Measurements from ENCODE around the gene KRTAP17-1. TPM values are rescaled to one million over a fixed set of nuclear protein-coding genes. Genes with fewer than 3 reads are reported as not detected.

The KRTAP17-1 gene
- total RNA-seq (2022; extraction: Qiagen RNA extraction) = not detected in 5 replicates

DNA sequence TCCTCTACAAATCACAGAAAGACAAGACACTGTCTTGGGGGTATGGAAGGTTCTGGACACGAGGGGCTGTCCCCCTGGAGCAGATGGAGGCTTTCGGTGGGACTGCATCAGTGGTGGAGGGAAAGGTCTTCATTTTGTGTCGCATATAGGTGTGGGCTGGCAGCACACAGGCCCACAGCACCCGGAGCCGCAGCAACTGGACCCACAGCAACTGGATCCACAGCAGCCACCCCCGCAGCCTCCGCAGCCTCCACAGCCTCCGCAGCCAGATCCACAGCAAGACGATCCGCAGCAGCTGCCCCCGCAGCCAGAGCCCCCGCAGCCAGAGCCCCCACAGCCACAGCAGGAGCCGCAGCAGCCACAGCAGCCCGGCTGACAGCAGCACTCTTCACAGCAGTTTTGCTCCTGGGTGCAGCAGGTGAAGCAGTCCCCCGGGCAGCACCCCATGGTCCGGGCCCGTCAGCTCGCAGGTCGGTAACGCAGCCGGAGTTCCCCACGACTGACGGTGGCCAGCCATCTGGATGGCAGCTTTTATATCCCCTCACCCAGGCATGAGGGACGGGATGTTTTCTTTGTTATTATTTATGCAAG, at the start of gene KRTAP17-1:
TSS of gene KRTAP17-1 (minus strand) at position 507 of the 591 bp plus-strand sequence. CDS start at position 447, 60 bp downstream.

GRCh38 chr17:41350381-41350878, 34.9 kb upstream of the KRTAP17-1 start, which contains the start of gene KRT33A:
TSS of gene KRT33A (minus strand) at chr17:41350828. CDS start at chr17:41350767, 61 bp downstream.

GRCh38 chr17:41308918-41309359, 6.6 kb downstream of the KRTAP17-1 start, which contains the start of gene KRTAP16-1:
TSS of gene KRTAP16-1 (minus strand) at chr17:41309309. CDS start at chr17:41309253, 56 bp downstream.

DNA sequence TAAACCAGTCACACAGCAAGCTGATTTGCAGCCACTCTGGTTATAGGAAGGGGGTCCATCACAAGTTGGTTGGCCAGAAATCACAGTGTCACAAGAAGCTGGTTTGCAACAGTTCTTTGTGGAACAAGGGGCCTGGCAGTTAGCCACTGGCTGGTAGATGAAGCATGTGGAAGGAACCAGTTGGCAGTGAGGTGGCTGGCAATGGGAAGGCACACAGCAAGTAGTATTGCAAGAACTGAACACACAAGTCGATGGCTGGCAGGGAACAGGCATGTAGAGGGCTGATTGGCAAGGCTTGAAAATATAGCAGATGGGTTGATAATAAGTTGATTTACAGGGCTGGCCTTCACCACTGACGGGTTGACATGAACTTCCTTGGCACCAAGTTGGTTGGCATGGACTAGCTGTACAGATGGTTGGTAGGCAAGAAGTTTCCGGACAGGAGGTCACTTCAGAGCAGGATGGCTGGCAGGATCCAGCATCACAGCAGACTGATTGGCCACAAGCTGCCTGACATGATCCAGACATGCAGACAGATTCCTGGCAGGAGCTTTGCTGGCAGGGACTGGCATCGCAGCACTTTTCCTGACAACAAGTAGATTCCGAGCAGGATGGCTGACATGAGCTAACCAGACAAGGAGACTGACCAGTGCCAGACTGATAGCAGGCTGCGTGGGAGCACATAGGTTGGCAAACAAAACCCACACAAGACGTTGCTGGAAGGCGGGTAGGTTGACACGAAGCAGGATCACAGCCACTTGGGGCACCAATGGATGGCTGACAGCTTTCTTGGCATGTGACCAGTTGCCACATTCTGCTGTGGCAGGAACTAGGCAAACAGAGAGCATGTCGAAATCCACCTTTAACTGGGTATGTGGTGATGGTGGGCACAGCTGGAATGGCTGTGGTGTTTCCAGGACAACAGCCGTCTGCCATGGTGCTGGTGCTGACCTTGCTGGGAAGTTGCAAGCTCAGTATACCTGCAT, 13.3 kb downstream of the KRTAP17-1 start, which contains the start of gene KRTAP29-1:
TSS of gene KRTAP29-1 (minus strand) at position 936 of the 986 bp plus-strand sequence. CDS start at position 936, 0 bp downstream.

GRCh38 chr17:41275648-41276190, 39.8 kb downstream of the KRTAP17-1 start, which contains the start of gene KRTAP9-7:
TSS of gene KRTAP9-7 (plus strand) at chr17:41275698. CDS start at chr17:41275698, 0 bp downstream.

DNA sequence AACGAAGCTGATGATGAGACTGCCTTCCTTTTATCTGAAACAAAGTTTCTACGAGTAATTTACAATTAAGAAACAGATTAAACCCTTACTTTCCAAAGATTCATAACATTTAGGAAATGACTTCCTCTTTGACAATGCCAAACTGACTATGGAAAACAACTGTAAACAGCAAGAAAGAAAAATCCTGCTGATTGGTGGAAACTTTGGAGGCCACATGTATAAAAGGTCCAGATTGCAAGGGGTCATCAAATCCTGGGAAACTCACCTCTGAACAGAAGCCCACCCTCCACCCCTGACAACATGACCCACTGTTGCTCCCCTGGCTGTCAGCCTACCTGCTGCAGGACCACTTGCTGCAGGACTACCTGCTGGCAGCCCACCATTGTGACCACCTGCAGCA, 50.4 kb downstream of the KRTAP17-1 start, which contains the start of gene KRTAP9-6:
TSS of gene KRTAP9-6 (plus strand) at position 301 of the 400 bp plus-strand sequence. CDS start at position 301, 0 bp downstream.

Other genes with a start within 250 kb of the KRTAP17-1 start
- not detected in 5 replicates for gene KRTAP2-4, start 249.8 kb downstream of the KRTAP17-1 start, total RNA-seq (2022; extraction: Qiagen RNA extraction)
- gene KRTAP4-7, start 231.6 kb downstream of the KRTAP17-1 start, total RNA-seq (2022; extraction: Qiagen RNA extraction) = not detected in 5 replicates
- not detected in 5 replicates for gene KRTAP4-8, start 217.6 kb downstream of the KRTAP17-1 start, total RNA-seq (2022; extraction: Qiagen RNA extraction)
- gene KRTAP4-16, start 213.5 kb downstream of the KRTAP17-1 start, total RNA-seq (2022; extraction: Qiagen RNA extraction) = not detected in 5 replicates
- gene KRTAP4-9, start 210.3 kb downstream of the KRTAP17-1 start, total RNA-seq (2022; extraction: Qiagen RNA extraction) = not detected in 5 replicates
- gene KRTAP4-11, start 197.3 kb downstream of the KRTAP17-1 start, total RNA-seq (2022; extraction: Qiagen RNA extraction) = not detected in 5 replicates
- not detected in 5 replicates for gene KRTAP4-12, start 191.5 kb downstream of the KRTAP17-1 start, total RNA-seq (2022; extraction: Qiagen RNA extraction)
- not detected in 5 replicates for gene KRTAP4-6, start 175.2 kb downstream of the KRTAP17-1 start, total RNA-seq (2022; extraction: Qiagen RNA extraction)
- gene KRTAP4-5, start 165.9 kb downstream of the KRTAP17-1 start, total RNA-seq (2022; extraction: Qiagen RNA extraction) = not detected in 5 replicates
- not detected in 5 replicates for gene KRTAP4-4, start 155.0 kb downstream of the KRTAP17-1 start, total RNA-seq (2022; extraction: Qiagen RNA extraction)
- not detected in 5 replicates for gene KRTAP4-3, start 147.5 kb downstream of the KRTAP17-1 start, total RNA-seq (2022; extraction: Qiagen RNA extraction)
- not detected in 5 replicates for gene KRTAP4-2, start 137.5 kb downstream of the KRTAP17-1 start, total RNA-seq (2022; extraction: Qiagen RNA extraction)
- 0.08 to 0.13 TPM in 2 of 5 replicates, not detected in the others for gene KRTAP4-1, start 130.8 kb downstream of the KRTAP17-1 start, total RNA-seq (2022; extraction: Qiagen RNA extraction)
- gene KRTAP9-1, start 125.8 kb downstream of the KRTAP17-1 start, total RNA-seq (2022; extraction: Qiagen RNA extraction) = not detected in 5 replicates
- not detected in 5 replicates for gene KRTAP9-2, start 89.1 kb downstream of the KRTAP17-1 start, total RNA-seq (2022; extraction: Qiagen RNA extraction)
- not detected in 5 replicates for gene KRTAP9-3, start 83.3 kb downstream of the KRTAP17-1 start, total RNA-seq (2022; extraction: Qiagen RNA extraction)
- gene KRTAP9-8, start 77.7 kb downstream of the KRTAP17-1 start, total RNA-seq (2022; extraction: Qiagen RNA extraction) = not detected in 5 replicates
- not detected in 5 replicates for gene KRTAP9-4, start 66.0 kb downstream of the KRTAP17-1 start, total RNA-seq (2022; extraction: Qiagen RNA extraction)
- not detected in 5 replicates for gene KRTAP9-9, start 60.3 kb downstream of the KRTAP17-1 start, total RNA-seq (2022; extraction: Qiagen RNA extraction)
- not detected in 5 replicates for gene KRTAP9-6, start 50.3 kb downstream of the KRTAP17-1 start, total RNA-seq (2022; extraction: Qiagen RNA extraction)
- not detected in 5 replicates for gene KRTAP9-7, start 40.0 kb downstream of the KRTAP17-1 start, total RNA-seq (2022; extraction: Qiagen RNA extraction)
- not detected in 5 replicates for gene KRTAP29-1, start 12.9 kb downstream of the KRTAP17-1 start, total RNA-seq (2022; extraction: Qiagen RNA extraction)
- not detected in 5 replicates for gene KRTAP16-1, start 6.4 kb downstream of the KRTAP17-1 start, total RNA-seq (2022; extraction: Qiagen RNA extraction)
- gene KRT33A, start 35.1 kb upstream of the KRTAP17-1 start, total RNA-seq (2022; extraction: Qiagen RNA extraction) = not detected in 5 replicates
- 0.08 TPM in 1 of 5 replicates, not detected in the others for gene KRT33B, start 54.1 kb upstream of the KRTAP17-1 start, total RNA-seq (2022; extraction: Qiagen RNA extraction)
- gene KRT34, start 66.6 kb upstream of the KRTAP17-1 start, total RNA-seq (2022; extraction: Qiagen RNA extraction) = 0.23 to 0.61 TPM (median 0.42 TPM) in 5 replicates
- gene KRT31, start 81.9 kb upstream of the KRTAP17-1 start, total RNA-seq (2022; extraction: Qiagen RNA extraction) = not detected in 5 replicates
- not detected in 5 replicates for gene KRT37, start 108.9 kb upstream of the KRTAP17-1 start, total RNA-seq (2022; extraction: Qiagen RNA extraction)
- gene KRT38, start 125.3 kb upstream of the KRTAP17-1 start, total RNA-seq (2022; extraction: Qiagen RNA extraction) = 0.03 TPM in 1 of 5 replicates, not detected in the others
- 0.06 to 0.09 TPM (median 0.08 TPM) in 3 of 5 replicates, not detected in the others for gene KRT32, start 151.7 kb upstream of the KRTAP17-1 start, total RNA-seq (2022; extraction: Qiagen RNA extraction)
- not detected in 5 replicates for gene KRT35, start 165.4 kb upstream of the KRTAP17-1 start, total RNA-seq (2022; extraction: Qiagen RNA extraction)
- 0.05 TPM in 1 of 5 replicates, not detected in the others for gene KRT36, start 174.2 kb upstream of the KRTAP17-1 start, total RNA-seq (2022; extraction: Qiagen RNA extraction)
- 0.10 to 0.35 TPM (median 0.26 TPM) in 4 of 5 replicates, not detected in the other for gene KRT13, start 189.9 kb upstream of the KRTAP17-1 start, total RNA-seq (2022; extraction: Qiagen RNA extraction)
- gene KRT15, start 203.2 kb upstream of the KRTAP17-1 start, total RNA-seq (2022; extraction: Qiagen RNA extraction) = 2.3 to 3.5 TPM (median 2.5 TPM) in 5 replicates
- gene KRT19, start 212.6 kb upstream of the KRTAP17-1 start, total RNA-seq (2022; extraction: Qiagen RNA extraction) = 38.8 to 54.9 TPM (median 45.7 TPM) in 5 replicates